ENCODE measurements around the gene BCAS3.

DNA sequence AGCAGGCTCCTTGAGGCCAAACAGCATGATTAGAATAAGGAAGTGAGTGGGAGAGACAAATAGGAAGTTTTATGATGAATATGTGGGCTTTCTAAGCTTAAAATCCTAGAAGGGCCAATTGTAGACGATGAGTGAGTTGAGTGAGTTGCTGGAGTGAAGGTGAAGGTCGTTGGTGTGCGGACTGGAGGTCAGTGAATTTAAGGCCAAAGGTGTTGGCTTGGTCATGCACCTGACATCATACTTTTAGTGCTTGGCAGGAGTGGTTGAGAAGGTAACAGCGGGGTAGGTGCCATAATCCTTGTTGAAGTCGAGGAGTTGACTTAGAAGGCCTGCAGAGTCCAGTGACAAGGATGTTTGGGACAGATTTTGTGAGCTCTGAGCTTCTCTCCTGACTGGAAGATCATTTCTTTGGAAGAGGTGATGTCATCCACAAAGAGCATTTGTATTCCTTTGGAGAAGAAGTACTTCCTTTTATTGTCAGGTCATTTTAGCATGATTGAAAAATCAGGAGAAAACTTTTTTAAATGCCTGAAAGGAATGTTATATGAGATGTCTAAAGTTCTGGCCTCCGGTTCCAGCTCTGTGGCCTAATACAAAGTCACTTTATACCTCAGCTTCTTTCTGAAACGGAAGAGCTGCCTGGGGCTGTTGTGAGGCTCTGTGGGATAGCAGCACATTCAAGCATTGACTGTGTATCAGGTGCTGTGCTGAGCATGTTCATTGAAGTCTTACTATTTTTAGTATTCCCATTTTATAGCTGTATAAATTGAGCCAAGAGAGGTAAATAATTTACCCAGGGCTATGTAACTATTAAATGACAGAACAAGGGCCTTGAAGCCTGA is 668.4 kb downstream of the BCAS3 start:
- TF ChIP-seq, protein P1, sequence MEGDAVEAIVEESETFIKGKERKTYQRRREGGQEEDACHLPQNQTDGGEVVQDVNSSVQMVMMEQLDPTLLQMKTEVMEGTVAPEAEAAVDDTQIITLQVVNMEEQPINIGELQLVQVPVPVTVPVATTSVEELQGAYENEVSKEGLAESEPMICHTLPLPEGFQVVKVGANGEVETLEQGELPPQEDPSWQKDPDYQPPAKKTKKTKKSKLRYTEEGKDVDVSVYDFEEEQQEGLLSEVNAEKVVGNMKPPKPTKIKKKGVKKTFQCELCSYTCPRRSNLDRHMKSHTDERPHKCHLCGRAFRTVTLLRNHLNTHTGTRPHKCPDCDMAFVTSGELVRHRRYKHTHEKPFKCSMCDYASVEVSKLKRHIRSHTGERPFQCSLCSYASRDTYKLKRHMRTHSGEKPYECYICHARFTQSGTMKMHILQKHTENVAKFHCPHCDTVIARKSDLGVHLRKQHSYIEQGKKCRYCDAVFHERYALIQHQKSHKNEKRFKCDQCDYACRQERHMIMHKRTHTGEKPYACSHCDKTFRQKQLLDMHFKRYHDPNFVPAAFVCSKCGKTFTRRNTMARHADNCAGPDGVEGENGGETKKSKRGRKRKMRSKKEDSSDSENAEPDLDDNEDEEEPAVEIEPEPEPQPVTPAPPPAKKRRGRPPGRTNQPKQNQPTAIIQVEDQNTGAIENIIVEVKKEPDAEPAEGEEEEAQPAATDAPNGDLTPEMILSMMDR (IDR thresholded peaks at IDR 0.05) = no peak
- TF ChIP-seq POLR2A (IDR thresholded peaks at IDR 0.05) = no peak

Measured in body of pancreas (tissue), 4 donors.